HEK293 (cell line): ENCODE measurements around the gene C16orf86.

Experiments
- CTCF ChIA-PET: fragments of 350-600 bp; formaldehyde crosslinking; extraction: SDS; loops from one replicate; lab custom pipeline; 2021; ENCODE audit warnings: antibody characterized with exemption; lab: Yijun Ruan, JAX
- POLR2A ChIA-PET: fragments of 300-600 bp; formaldehyde crosslinking; extraction: SDS; loops from one replicate; lab custom pipeline; 2020; ENCODE audit warnings: antibody characterized with exemption, inconsistent platforms; lab: Yijun Ruan, JAX
- H3K27ac ChIP-seq: fragments of 200-500 bp; sonication (Bioruptor generic); 2 replicates; pipeline ENCODE4 v1.5.1; 2014; ENCODE audit warnings: low read depth, low read length, control low read depth, inconsistent platforms; ENCODE audit errors: extremely low read depth
- H3K36me3 ChIP-seq, 2 experiments: fragments of 200-500 bp in 1 of 2; sonication (Bioruptor generic) in 1 of 2; 1 replicate in 1 of 2; 2 replicates in 1 of 2; pipeline ENCODE4 v1.5.1; 2014 to 2017; ENCODE audit warnings: inconsistent platforms in 2 of 2, low read length in 2 of 2; ENCODE audit not compliant: control insufficient read depth in 2 of 2, insufficient read depth in 1 of 2
- H3K4me1 ChIP-seq: fragments of 200-500 bp; sonication (Bioruptor generic); 2 replicates; pipeline ENCODE4 v1.5.1; 2014; ENCODE audit warnings: mild to moderate bottlenecking, low read length, inconsistent platforms; ENCODE audit not compliant: control insufficient read depth, insufficient read depth
- H3K4me3 ChIP-seq: 2 replicates; pipeline ENCODE4 v1.5.1; 2011; ENCODE audit warnings: low read depth, mild to moderate bottlenecking, control low read depth, low read length, moderate library complexity
- H3K9me3 ChIP-seq: fragments of 200-500 bp; sonication (Bioruptor generic); 2 replicates; pipeline ENCODE4 v1.5.1; 2014; ENCODE audit warnings: low read depth, low read length, inconsistent platforms; ENCODE audit not compliant: control insufficient read depth, insufficient read depth
- BCL11A ChIP-seq: fragments of 450-650 bp; formaldehyde crosslinking; IDR thresholded peaks from 2 replicates; pipeline ENCODE4 v1.5.1; 2016; ENCODE audit warnings: low read depth, missing biosample characterization, missing genetic modification characterization
- GLIS2 ChIP-seq: fragments of 450-650 bp; formaldehyde crosslinking; IDR thresholded peaks from 2 replicates; pipeline ENCODE4 v1.5.1; 2016; ENCODE audit warnings: missing biosample characterization, missing genetic modification characterization
- KLF1 ChIP-seq: fragments of 450-650 bp; formaldehyde crosslinking; IDR thresholded peaks from 2 replicates; pipeline ENCODE4 v1.5.1; 2016; ENCODE audit warnings: missing biosample characterization, missing genetic modification characterization
- KLF16 ChIP-seq: fragments of 450-650 bp; formaldehyde crosslinking; IDR thresholded peaks from 2 replicates; pipeline ENCODE4 v1.5.1; 2017; ENCODE audit warnings: missing biosample characterization, missing genetic modification characterization
- PRDM1 ChIP-seq: fragments of 450-650 bp; formaldehyde crosslinking; IDR thresholded peaks from 2 replicates; pipeline ENCODE4; 2016; ENCODE audit warnings: missing biosample characterization, missing genetic modification characterization
- RBAK ChIP-seq: fragments of 450-650 bp; formaldehyde crosslinking; IDR thresholded peaks from 2 replicates; pipeline ENCODE4 v1.5.1; 2016; ENCODE audit warnings: missing biosample characterization, missing genetic modification characterization
- SETDB1 ChIP-seq: IDR thresholded peaks from one replicate; pipeline ENCODE4 v1.6.1; 2017; ENCODE audit warnings: mild to moderate bottlenecking, low read length, moderate library complexity, mixed read lengths; ENCODE audit not compliant: insufficient read length
- ZBTB21 ChIP-seq: fragments of 450-650 bp; formaldehyde crosslinking; IDR thresholded peaks from 2 replicates; pipeline ENCODE4 v1.5.1; 2017; ENCODE audit warnings: missing biosample characterization, missing genetic modification characterization
- ZNF24 ChIP-seq: fragments of 450-650 bp; formaldehyde crosslinking; IDR thresholded peaks from 2 replicates; pipeline ENCODE4 v1.5.1; 2016; ENCODE audit warnings: missing biosample characterization, missing genetic modification characterization
- ZNF37A ChIP-seq: fragments of 450-650 bp; IDR thresholded peaks from 2 replicates; pipeline ENCODE4 v1.5.1; 2018; ENCODE audit warnings: missing biosample characterization, missing genetic modification characterization
- ZNF501 ChIP-seq: fragments of 450-650 bp; formaldehyde crosslinking; IDR thresholded peaks from 2 replicates; pipeline ENCODE4 v1.5.1; 2016; ENCODE audit warnings: missing biosample characterization, missing genetic modification characterization
- ZNF521 ChIP-seq: fragments of 450-650 bp; formaldehyde crosslinking; IDR thresholded peaks from 2 replicates; pipeline ENCODE4 v1.5.1; 2017; ENCODE audit warnings: missing biosample characterization, mild to moderate bottlenecking, missing genetic modification characterization
- ZNF621 ChIP-seq: fragments of 450-650 bp; formaldehyde crosslinking; IDR thresholded peaks from 2 replicates; pipeline ENCODE4 v1.5.1; 2017; ENCODE audit warnings: missing biosample characterization, missing genetic modification characterization
- ZNF747 ChIP-seq: fragments of 450-650 bp; formaldehyde crosslinking; IDR thresholded peaks from 2 replicates; pipeline ENCODE4 v1.5.1; 2016; ENCODE audit warnings: missing biosample characterization, missing genetic modification characterization
- ZNF785 ChIP-seq: fragments of 450-650 bp; formaldehyde crosslinking; IDR thresholded peaks from 2 replicates; pipeline ENCODE4 v1.5.1; 2016; ENCODE audit warnings: missing biosample characterization, missing genetic modification characterization
- ZNF792 ChIP-seq: fragments of 450-650 bp; formaldehyde crosslinking; IDR thresholded peaks from 2 replicates; pipeline ENCODE4 v1.5.1; 2016; ENCODE audit warnings: missing biosample characterization, missing genetic modification characterization
- TF ChIP-seq, protein P1 (sequence below): fragments of 450-650 bp; formaldehyde crosslinking; IDR thresholded peaks from 2 replicates; pipeline ENCODE4; 2016; ENCODE audit warnings: missing biosample characterization, missing genetic modification characterization
- TF ChIP-seq, protein P2 (sequence below): fragments of 450-650 bp; formaldehyde crosslinking; IDR thresholded peaks from 2 replicates; pipeline ENCODE4 v1.5.1; 2017; ENCODE audit warnings: missing biosample characterization, missing genetic modification characterization
- TF ChIP-seq, protein P3 (sequence below): IDR thresholded peaks from 2 replicates; pipeline ENCODE4 v1.6.1; 2011; ENCODE audit warnings: mild to moderate bottlenecking, low read depth, low read length, borderline replicate concordance
- TF ChIP-seq, protein P4 (sequence below): fragments of 450-650 bp; formaldehyde crosslinking; IDR thresholded peaks from 2 replicates; pipeline ENCODE4 v1.5.1; 2016; ENCODE audit warnings: missing biosample characterization, missing genetic modification characterization
- TF ChIP-seq, protein P5 (sequence below): fragments of 450-650 bp; formaldehyde crosslinking; IDR thresholded peaks from 2 replicates; pipeline ENCODE4 v1.5.1; 2016; ENCODE audit warnings: missing biosample characterization, missing genetic modification characterization
- TF ChIP-seq, protein P6 (sequence below): fragments of 450-650 bp; formaldehyde crosslinking; IDR thresholded peaks from 2 replicates; pipeline ENCODE4 v1.5.1; 2016; ENCODE audit warnings: missing biosample characterization, missing genetic modification characterization, borderline replicate concordance
- TF ChIP-seq, protein P7 (sequence below): fragments of 450-650 bp; formaldehyde crosslinking; IDR thresholded peaks from 2 replicates; pipeline ENCODE4 v1.5.1; 2016; ENCODE audit warnings: missing biosample characterization, missing genetic modification characterization
- TF ChIP-seq, protein P8 (sequence below): fragments of 450-650 bp; formaldehyde crosslinking; IDR thresholded peaks from 2 replicates; pipeline ENCODE4 v1.5.1; 2016; ENCODE audit warnings: missing biosample characterization, missing genetic modification characterization, low read depth

The C16orf86 gene

DNA sequence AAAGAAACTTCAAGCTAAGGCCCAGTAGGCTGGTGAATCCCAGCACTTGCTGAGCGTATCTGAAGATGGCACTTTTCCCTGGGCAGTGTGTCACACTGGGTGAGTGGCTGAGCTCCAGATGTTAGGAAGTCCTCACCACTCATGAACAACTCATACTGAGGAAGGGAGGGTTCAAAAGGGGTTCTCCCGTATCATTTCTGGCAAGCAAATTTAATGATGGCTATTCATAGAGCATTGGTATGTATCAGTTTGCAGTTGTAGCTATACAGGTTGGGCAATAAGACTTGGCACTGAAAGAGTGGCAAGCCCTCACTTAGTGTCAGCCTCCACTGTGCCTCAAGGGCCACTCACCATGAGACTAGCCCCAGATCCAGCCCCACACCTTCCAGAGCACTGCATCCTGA, 41.8 kb downstream of the C16orf86 start:
- no peaks in the 10 kb centered on the region; a peak in 1 of 3 replicates for H3K36me3 ChIP-seq
- no peak for TF ChIP-seq ZBTB21 (tag by site-specific recombination)
- no peak for TF ChIP-seq ZNF501 (tag by site-specific recombination)
- no peak for TF ChIP-seq RBAK (tag by site-specific recombination)
- TF ChIP-seq, protein P1, sequence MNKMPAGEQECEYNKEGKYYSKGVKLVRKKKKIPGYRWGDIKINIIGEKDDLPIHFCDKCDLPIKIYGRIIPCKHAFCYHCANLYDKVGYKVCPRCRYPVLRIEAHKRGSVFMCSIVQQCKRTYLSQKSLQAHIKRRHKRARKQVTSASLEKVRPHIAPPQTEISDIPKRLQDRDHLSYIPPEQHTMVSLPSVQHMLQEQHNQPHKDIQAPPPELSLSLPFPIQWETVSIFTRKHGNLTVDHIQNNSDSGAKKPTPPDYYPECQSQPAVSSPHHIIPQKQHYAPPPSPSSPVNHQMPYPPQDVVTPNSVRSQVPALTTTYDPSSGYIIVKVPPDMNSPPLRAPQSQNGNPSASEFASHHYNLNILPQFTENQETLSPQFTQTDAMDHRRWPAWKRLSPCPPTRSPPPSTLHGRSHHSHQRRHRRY (tag by site-specific recombination) = no peak
- TF ChIP-seq, protein P2, sequence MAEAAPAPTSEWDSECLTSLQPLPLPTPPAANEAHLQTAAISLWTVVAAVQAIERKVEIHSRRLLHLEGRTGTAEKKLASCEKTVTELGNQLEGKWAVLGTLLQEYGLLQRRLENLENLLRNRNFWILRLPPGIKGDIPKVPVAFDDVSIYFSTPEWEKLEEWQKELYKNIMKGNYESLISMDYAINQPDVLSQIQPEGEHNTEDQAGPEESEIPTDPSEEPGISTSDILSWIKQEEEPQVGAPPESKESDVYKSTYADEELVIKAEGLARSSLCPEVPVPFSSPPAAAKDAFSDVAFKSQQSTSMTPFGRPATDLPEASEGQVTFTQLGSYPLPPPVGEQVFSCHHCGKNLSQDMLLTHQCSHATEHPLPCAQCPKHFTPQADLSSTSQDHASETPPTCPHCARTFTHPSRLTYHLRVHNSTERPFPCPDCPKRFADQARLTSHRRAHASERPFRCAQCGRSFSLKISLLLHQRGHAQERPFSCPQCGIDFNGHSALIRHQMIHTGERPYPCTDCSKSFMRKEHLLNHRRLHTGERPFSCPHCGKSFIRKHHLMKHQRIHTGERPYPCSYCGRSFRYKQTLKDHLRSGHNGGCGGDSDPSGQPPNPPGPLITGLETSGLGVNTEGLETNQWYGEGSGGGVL = no peak
- TF ChIP-seq, protein P3, sequence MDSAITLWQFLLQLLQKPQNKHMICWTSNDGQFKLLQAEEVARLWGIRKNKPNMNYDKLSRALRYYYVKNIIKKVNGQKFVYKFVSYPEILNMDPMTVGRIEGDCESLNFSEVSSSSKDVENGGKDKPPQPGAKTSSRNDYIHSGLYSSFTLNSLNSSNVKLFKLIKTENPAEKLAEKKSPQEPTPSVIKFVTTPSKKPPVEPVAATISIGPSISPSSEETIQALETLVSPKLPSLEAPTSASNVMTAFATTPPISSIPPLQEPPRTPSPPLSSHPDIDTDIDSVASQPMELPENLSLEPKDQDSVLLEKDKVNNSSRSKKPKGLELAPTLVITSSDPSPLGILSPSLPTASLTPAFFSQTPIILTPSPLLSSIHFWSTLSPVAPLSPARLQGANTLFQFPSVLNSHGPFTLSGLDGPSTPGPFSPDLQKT = no peak
- no peak for TF ChIP-seq ZNF621 (tag by site-specific recombination)
- no peak for TF ChIP-seq SETDB1
- TF ChIP-seq, protein P4, sequence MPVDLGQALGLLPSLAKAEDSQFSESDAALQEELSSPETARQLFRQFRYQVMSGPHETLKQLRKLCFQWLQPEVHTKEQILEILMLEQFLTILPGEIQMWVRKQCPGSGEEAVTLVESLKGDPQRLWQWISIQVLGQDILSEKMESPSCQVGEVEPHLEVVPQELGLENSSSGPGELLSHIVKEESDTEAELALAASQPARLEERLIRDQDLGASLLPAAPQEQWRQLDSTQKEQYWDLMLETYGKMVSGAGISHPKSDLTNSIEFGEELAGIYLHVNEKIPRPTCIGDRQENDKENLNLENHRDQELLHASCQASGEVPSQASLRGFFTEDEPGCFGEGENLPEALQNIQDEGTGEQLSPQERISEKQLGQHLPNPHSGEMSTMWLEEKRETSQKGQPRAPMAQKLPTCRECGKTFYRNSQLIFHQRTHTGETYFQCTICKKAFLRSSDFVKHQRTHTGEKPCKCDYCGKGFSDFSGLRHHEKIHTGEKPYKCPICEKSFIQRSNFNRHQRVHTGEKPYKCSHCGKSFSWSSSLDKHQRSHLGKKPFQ (tag by site-specific recombination) = no peak
- ChIA-PET CTCF (interaction anchor here (0.6 to 1.1 kb wide), 2 partner anchors 108 to 194 kb away, joined by 3 to 6 read pairs; no protein-coding TSS in a partner anchor), POLR2A (interaction anchor here (1.1 kb wide), 1 partner anchor 11 kb away, joined by 3 read pairs; the partner anchor contains the start of gene GFOD2)
- H3K4me3 ChIP-seq = no peak overlapping the region
- peaks cover 4% of the 10 kb centered on the region; the same call in 1 of the 2 replicates for H3K4me1 ChIP-seq
- H3K9me3 ChIP-seq = no peaks in the 10 kb centered on the region
- H3K27ac ChIP-seq = 0 out of 2 replicates have a peak overlapping the region, but pooled peaks have one; percentile 16

DNA sequence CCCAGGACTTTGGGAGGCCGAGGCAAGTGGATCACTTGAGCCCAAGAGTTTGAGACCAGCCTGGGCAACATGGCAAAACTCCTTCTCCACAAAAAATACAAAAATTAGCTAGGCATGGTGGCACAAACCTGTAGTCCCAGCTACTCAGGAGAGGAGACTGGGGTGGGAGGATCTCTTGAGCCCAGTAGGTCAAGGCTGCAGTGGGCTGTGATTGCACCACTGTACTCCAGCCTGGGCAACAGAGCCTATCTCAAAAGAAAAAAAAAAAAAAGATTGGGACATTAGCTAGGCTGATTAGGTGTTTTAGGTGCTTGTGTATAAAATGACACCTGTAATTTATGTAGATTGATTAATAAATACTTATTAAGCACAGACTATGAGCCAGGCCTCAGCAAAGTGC, 42.4 kb downstream of the C16orf86 start:
- ChIA-PET POLR2A (interaction anchor here (1.1 kb wide), 2 partner anchors 10 kb away, joined by 3 to 6 read pairs; partner anchors contain the start of gene GFOD2), CTCF (interaction anchor here (1.1 kb wide), 1 partner anchor 107 kb away, joined by 6 read pairs; no protein-coding TSS in a partner anchor)
- Histone ChIP-seq H3K9me3 (no peaks in the 10 kb centered on the region), H3K4me3 (no peak overlapping the region), H3K4me1 (peaks cover 4% of the 10 kb centered on the region; the same call in 1 of the 2 replicates), H3K27ac (no peak overlapping the region), H3K36me3 (peaks cover 0 to 5% of the 10 kb centered on the region in 2 experiments; a peak in 2 of 3 replicates)
- TF ChIP-seq, protein P5, sequence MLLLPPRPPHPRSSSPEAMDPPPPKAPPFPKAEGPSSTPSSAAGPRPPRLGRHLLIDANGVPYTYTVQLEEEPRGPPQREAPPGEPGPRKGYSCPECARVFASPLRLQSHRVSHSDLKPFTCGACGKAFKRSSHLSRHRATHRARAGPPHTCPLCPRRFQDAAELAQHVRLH = no peak
- TF ChIP-seq ZNF521 = no peak
- no peak for TF ChIP-seq GLIS2 (tag by site-specific recombination)
- no peak for TF ChIP-seq KLF16 (tag by site-specific recombination)
- no peak for TF ChIP-seq ZNF24 (tag by site-specific recombination)
- TF ChIP-seq, protein P3 = no peak
- no peak for TF ChIP-seq ZNF37A (tag by site-specific recombination)
- TF ChIP-seq, protein P6, sequence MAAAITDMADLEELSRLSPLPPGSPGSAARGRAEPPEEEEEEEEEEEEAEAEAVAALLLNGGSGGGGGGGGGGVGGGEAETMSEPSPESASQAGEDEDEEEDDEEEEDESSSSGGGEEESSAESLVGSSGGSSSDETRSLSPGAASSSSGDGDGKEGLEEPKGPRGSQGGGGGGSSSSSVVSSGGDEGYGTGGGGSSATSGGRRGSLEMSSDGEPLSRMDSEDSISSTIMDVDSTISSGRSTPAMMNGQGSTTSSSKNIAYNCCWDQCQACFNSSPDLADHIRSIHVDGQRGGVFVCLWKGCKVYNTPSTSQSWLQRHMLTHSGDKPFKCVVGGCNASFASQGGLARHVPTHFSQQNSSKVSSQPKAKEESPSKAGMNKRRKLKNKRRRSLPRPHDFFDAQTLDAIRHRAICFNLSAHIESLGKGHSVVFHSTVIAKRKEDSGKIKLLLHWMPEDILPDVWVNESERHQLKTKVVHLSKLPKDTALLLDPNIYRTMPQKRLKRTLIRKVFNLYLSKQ (tag by site-specific recombination) = no peak
- TF ChIP-seq ZNF792 (tag by site-specific recombination) = no peak
- TF ChIP-seq BCL11A (tag by site-specific recombination) = no peak
- TF ChIP-seq, protein P7, sequence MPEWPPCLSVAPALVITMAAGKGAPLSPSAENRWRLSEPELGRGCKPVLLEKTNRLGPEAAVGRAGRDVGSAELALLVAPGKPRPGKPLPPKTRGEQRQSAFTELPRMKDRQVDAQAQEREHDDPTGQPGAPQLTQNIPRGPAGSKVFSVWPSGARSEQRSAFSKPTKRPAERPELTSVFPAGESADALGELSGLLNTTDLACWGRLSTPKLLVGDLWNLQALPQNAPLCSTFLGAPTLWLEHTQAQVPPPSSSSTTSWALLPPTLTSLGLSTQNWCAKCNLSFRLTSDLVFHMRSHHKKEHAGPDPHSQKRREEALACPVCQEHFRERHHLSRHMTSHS (tag by site-specific recombination) = no peak
- no peak for TF ChIP-seq PRDM1 (tag by site-specific recombination)
- TF ChIP-seq ZNF785 (tag by site-specific recombination) = no peak
- TF ChIP-seq, protein P8, sequence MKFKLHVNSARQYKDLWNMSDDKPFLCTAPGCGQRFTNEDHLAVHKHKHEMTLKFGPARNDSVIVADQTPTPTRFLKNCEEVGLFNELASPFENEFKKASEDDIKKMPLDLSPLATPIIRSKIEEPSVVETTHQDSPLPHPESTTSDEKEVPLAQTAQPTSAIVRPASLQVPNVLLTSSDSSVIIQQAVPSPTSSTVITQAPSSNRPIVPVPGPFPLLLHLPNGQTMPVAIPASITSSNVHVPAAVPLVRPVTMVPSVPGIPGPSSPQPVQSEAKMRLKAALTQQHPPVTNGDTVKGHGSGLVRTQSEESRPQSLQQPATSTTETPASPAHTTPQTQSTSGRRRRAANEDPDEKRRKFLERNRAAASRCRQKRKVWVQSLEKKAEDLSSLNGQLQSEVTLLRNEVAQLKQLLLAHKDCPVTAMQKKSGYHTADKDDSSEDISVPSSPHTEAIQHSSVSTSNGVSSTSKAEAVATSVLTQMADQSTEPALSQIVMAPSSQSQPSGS (tag by site-specific recombination) = no peak
- no peak for TF ChIP-seq ZNF747 (tag by site-specific recombination)
- no peak for TF ChIP-seq KLF1 (tag by site-specific recombination)
